Right lobe of liver (tissue), 4 donors: Measurements from ENCODE around the gene TTLL5.

Experiments
- CTCF ChIP-seq, 4 donors: fragments of 200-600 bp in 3 of 4; fragments of 450-650 bp in 1 of 4; IDR thresholded peaks; one replicate each; pipeline versions ENCODE4 v1.5.1 to v1.8.0; 2016 to 2022; ENCODE audit warnings: antibody characterized with exemption in 4 of 4, mild to moderate bottlenecking in 2 of 4
- POLR2A ChIP-seq: fragments of 450-650 bp; IDR thresholded peaks from one replicate; pipeline ENCODE4 v1.6.1; 2017; ENCODE audit warnings: antibody characterized with exemption, mild to moderate bottlenecking
- donor health status: DM: no; HTN: no; CAD: no.
- donor health status: DM: no; HTN: no; CAD: no.
- donor health status: DM: no; HTN: yes; CAD: no.

DNA sequence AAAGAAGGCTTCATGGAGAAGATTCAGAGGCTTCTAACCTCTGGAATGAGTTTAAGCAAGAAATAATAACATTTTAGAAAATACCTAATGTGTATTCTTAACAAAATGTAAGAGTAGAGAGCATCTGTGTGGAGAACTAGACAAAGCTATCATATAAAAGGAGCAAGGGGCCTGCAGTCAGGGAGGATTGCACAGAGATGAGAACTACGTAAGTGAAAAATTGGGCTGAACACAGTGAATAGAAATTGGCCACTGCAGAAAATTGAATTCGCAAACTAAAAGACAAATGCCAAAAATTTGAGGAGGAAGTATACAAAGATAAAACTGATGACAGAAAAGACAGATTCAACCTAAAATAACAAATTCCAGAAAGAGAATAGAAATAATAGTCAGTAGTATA, 227.9 kb downstream of the TTLL5 start:
- TF ChIP-seq CTCF (IDR thresholded peaks at IDR 0.05), result no peak
- TF ChIP-seq POLR2A, result no peak
